Astrocyte (in vitro differentiated cells and primary cell): ENCODE data around the gene ABCA7.

Experiments
- EZH2 ChIP-seq: IDR thresholded peaks from 2 replicates; pipeline ENCODE4 v1.6.1; 2012; ENCODE audit warnings: mild to moderate bottlenecking, low read length, inconsistent platforms; ENCODE audit not compliant: insufficient read depth
- TF ChIP-seq, protein P1 (sequence below): IDR thresholded peaks from 2 replicates; pipeline ENCODE4 v1.5.1; 2011; ENCODE audit warnings: low read depth, mild to moderate bottlenecking, inconsistent platforms, low read length, moderate library complexity; ENCODE audit not compliant: insufficient read depth

DNA sequence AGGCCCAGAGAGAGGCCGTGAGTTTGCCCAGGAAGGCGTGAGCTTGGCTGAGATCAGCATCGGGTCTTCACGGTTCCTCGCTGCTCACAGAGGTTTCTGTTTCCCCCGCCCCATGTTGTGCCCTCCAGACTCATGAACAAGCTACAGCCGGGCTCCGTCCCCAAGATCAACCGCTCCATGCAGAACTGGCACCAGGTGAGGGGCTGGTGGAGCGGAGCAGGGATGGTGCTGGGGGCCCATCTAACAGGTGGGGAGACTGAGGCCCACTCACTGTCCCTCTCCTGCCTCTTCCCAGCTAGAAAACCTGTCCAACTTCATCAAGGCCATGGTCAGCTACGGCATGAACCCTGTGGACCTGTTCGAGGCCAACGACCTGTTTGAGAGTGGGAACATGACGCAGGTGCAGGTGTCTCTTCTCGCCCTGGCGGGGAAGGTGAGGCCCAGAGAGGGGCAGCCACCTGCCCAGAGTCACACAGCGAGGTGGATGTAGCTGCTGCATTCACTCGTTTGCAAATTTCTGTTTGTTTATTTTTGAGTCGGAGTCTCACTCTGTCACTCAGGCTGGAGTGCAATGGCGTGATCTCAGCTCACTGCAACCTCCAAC, 7.5 kb upstream of the ABCA7 start:
- TF ChIP-seq, protein P1, sequence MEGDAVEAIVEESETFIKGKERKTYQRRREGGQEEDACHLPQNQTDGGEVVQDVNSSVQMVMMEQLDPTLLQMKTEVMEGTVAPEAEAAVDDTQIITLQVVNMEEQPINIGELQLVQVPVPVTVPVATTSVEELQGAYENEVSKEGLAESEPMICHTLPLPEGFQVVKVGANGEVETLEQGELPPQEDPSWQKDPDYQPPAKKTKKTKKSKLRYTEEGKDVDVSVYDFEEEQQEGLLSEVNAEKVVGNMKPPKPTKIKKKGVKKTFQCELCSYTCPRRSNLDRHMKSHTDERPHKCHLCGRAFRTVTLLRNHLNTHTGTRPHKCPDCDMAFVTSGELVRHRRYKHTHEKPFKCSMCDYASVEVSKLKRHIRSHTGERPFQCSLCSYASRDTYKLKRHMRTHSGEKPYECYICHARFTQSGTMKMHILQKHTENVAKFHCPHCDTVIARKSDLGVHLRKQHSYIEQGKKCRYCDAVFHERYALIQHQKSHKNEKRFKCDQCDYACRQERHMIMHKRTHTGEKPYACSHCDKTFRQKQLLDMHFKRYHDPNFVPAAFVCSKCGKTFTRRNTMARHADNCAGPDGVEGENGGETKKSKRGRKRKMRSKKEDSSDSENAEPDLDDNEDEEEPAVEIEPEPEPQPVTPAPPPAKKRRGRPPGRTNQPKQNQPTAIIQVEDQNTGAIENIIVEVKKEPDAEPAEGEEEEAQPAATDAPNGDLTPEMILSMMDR, result no peak
- no peak for TF ChIP-seq EZH2
